Fibroblast of skin of left biceps (primary cell): ENCODE data around the gene RAP1A.

Source experiments
- DNase-seq, 2 experiments: peaks; one replicate each; pipeline ENCODE4 v3.0.0-alpha.2; 2013; ENCODE audit warnings: low read depth in 2 of 2

The RAP1A gene

DNA sequence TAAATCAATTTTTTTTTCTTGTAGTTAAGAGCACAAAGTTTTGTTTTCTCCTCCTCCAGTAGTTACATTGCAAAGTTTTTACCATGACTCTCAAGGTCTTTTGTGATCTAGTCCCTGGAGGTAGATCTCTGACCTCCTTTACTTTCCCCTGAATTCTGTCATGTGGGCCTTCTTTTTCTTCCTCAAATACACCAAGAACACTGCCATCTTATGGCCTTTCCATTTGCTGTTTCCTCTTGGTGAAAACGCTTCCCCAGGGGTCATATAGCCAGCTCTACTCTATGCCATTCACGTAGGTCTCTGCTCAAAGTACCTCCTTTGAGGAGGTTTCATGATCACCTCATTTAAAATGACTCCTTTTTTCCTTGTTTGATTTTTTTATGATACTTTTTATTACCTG lies 138.8 kb downstream of the RAP1A start:
- DNase-seq: no peak

- no peak for DNase-seq
Measured at GRCh38 chr1:111761717-111762116, 142.1 kb downstream of the RAP1A start.

- DNase-seq: no peak
Measured at GRCh38 chr1:111762332-111762731, 142.7 kb downstream of the RAP1A start.
